Middle frontal gyrus (tissue), 1 donor: ENCODE results near the gene TMCC3.
"Not testable (repeated sequence)": the region's sequence is repeated elsewhere in the genome, so short reads cannot be mapped to it uniquely, and the experiment has no call there.

Experiments
- DNase-seq: peaks from one replicate; pipeline ENCODE4 v3.0.0-alpha.2; 2015; ENCODE audit warnings: low spot score; ENCODE audit errors: extremely low spot score

Gene TMCC3

GRCh38 chr12:94575024-94575423 lies 75.3 kb downstream of the TMCC3 start:
- no peak for DNase-seq

DNA sequence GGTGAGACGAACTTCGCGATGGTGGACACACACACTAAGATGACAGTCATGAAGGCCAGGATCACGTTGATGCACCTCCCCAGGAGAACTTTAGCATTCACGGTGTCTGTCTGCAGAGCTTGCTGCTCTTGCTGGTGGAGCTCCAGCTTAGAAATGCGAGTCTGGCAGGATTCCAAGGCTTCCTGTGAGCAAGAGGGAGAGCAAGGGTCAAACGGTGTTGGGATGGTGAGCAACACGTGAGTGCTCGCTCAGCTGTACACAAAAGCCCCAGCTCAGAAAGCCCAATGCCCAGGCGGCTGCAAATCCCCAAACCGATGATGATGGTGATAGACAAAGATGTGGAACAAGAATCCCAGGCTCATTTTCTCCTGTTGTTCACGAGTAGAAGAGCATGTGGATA lies 78.8 kb downstream of the TMCC3 start:
- DNase-seq, result no peak

DNA sequence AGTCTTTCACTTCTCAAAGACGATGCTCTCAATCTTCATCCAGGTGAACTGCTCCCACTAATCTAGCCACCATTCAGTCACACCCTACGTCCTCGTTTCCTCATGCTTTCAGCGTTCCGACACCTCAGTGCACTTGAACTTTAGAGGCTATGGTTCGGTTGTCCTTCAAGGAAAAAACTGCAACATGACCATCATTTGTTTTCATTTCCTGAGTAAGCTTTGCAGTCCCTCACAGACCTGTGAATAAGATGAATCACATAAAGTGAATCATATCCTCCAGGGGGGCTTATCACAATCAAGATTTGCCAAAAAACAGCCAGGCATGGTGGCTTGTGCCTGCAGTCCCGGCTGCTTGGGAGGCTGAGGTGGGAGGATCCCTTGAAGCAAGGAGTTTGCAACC lies 80.2 kb downstream of the TMCC3 start:
- DNase-seq, result no peak

DNA sequence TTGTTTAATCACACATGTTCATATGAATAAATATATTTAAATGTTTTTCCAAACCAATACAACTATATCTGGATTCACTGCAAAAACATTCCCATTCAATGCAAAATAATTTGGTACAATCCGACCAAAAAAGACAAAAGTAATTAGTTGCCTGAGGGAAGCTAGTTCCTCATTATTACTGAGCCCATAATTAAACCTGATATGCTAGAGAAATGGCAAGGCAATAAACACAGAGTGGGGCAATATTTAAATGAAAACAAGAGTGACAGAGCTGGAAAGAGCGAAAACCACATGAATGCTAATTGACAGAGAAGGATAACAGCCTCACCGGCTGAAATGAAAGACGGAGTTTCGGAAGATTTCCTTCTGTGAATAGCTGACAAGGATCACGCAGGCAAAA lies 82.6 kb downstream of the TMCC3 start:
- DNase-seq, result no peak

GRCh38 chr12:94566345-94566744 lies 84.0 kb downstream of the TMCC3 start:
- peak; percentile 65 for DNase-seq

DNA sequence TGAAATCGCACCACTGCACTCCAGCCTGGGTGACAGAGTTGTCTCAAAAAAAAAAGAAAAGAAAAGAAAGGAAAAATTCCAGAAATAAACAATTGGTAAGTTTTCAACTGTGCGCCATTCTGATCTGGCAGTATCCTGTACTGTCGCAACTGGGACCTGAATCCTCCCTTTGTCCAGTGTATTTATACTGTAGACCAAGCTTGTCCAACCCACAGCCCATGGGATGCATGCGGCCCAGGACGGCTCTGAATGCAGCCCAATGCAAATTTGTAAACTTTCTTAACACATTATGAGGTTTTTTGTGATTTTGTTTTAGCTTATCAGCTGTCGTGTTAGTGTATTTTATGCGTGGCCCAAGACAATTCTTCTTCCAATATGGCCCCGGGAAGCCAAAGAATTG lies 84.7 kb downstream of the TMCC3 start:
- DNase-seq, result no peak

- DNase-seq, result peak; percentile 18
These were observed 87.1 kb downstream of the TMCC3 start for GRCh38 chr12:94563286-94563685.

- peak; percentile 79 for DNase-seq
These were observed 88.4 kb downstream of the TMCC3 start for GRCh38 chr12:94561943-94562411.

DNA sequence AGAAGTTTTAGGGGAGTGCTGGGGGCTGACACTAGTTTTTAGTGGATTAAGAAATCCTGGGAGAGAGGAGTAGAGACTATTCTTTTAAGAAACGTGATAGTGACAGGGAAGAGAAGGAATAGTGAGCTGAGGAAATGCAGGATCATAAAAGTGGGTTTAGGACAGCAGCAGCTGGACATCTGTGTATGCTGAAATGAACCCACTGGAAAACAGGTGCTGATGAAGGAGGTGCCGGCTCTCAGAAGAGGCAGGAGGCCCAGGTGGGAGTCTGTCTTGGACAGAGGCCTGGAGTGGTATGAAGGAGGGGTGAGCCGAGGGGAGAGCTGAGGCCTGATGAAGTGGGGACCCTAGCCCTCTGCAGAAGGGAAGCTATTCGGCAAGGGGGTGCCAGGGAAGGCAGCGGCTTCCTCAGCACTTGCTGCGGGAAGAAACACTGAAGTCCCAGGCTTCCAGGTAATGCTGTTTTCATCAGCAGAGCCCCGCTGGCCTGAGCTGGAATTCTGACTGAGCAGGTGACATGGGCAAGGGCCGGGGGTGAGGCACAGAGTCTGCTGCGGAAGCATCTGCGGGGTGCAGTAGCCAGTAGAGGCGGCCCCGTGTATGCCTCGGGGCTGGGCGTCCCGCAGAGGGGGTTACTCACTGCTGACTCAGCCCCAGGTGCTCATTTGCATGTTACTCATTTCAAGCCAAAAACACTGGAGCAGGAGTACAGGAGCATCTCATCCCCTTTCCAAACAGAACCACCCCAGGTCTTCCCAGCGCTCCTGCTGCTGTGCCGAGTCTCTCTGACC lies 89.7 kb downstream of the TMCC3 start:
- no peak for DNase-seq

GRCh38 chr12:94558612-94559011 lies 91.7 kb downstream of the TMCC3 start:
- DNase-seq, result no peak

DNA sequence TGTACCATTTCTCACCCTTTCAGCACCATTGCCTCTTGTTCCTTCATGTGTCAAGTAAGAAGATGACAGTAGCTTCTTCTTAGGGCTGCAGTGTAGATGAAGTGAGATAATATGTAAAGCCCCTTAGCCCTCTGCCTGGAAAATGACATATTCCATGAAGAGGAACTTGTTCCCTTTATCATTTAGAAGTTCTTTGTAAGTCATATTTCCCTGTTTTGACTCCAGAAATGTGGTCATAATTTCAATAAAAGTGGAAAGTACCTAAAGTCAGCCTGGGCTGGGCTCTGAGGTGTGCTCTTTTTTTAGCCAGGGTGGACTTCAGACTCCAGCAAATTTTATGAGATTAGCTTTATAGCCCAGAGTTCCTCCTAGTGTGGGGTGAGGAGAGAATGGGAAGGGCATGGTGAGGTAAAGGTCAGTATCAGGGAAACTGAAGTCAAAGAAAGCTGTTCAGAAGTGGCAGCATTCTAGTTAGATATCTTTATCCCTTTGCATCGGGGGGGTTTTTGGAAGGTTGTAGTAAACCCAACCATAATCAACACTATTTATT lies 92.5 kb downstream of the TMCC3 start:
- no peak for DNase-seq

GRCh38 chr12:94555687-94556086 lies 94.7 kb downstream of the TMCC3 start:
- no peak for DNase-seq

- DNase-seq, result no peak
These were observed 96.5 kb downstream of the TMCC3 start for GRCh38 chr12:94553875-94554274.

- DNase-seq, result no peak
These were observed 97.2 kb downstream of the TMCC3 start for GRCh38 chr12:94553130-94553519.

GRCh38 chr12:94551810-94552209 lies 98.5 kb downstream of the TMCC3 start:
- DNase-seq, result no peak

DNA sequence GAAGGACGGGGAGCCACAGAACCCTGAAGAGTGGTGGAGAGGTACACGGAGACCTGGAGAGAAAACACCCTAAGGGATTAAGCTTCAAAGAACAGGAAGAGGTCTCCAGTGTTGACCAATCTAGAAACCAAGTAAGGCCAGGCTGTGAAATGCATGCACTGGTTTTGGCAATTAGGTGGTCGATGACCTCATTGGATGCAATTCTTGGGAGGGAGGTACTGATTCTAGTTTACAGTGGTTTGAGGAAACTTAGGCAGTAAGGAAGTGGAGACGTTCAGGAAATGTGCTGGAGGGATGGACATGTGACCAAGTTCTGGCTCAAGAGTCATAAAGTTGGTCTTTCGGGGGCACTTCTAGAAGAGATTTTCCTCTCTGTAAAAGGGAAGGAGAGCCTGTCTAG lies 99.4 kb downstream of the TMCC3 start:
- DNase-seq, result no peak

- not testable (repeated sequence) for DNase-seq
These were observed 101.5 kb downstream of the TMCC3 start for GRCh38 chr12:94548833-94549232.

- peak; percentile 51 for DNase-seq
These were observed 104.2 kb downstream of the TMCC3 start for GRCh38 chr12:94545935-94546771.

DNA sequence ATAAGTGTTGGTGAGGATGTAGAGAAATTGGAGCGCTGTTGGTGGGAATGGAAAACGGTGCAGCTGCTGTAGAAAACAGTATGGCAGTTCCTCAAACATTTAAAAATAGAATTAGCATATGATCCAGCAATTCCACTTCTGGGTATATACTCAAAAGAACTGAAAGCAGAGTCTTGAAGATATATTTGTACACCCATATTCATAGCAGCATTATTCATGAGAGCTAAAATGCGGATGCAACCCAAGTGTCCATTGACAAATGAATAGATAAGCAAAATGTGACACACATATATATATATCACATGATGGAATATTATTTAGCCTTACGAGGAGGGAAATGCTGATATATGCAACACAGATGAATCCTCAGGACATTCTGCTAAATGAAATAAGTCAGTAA lies 106.0 kb downstream of the TMCC3 start:
- DNase-seq, result no peak

GRCh38 chr12:94538318-94538717 lies 112.0 kb downstream of the TMCC3 start:
- no peak for DNase-seq

GRCh38 chr12:94536040-94536965 lies 114.1 kb downstream of the TMCC3 start:
- no peak for DNase-seq
